Kidney (tissue), 14 donors: ENCODE results near the gene FAM120B. TPM values are rescaled to one million over a fixed set of nuclear protein-coding genes. Genes with fewer than 3 reads are reported as not detected.

Experiments used
- DNase-seq, 5 donors: peaks; one replicate each; pipeline ENCODE4 v3.0.0-alpha.2; 2013 to 2020
- FAIRE-seq: peaks from 2 replicates; lab custom pipeline; 2012; peaks lifted over from hg19 to GRCh38; lab: Jason Lieb, UNC
- H3K27ac ChIP-seq, 2 donors: one replicate each; pipeline ENCODE4 v1.7.0; 2013; ENCODE audit warnings: low read depth in 2 of 2, low read length in 2 of 2, inconsistent platforms in 1 of 2
- H3K27me3 ChIP-seq: one replicate; pipeline ENCODE4 v1.7.1; 2013; ENCODE audit warnings: low read length, inconsistent platforms; ENCODE audit not compliant: control insufficient read depth, insufficient read depth
- H3K36me3 ChIP-seq, 3 donors: one replicate each; pipeline versions ENCODE4 v1.7.0 to v1.7.1; 2013; ENCODE audit warnings: low read length in 3 of 3, control low read depth in 1 of 3, inconsistent platforms in 1 of 3; ENCODE audit not compliant: insufficient read depth in 3 of 3, control insufficient read depth in 2 of 3
- H3K4me1 ChIP-seq, 3 donors: one replicate each; pipeline versions ENCODE4 v1.7.0 to v1.7.1; 2013; ENCODE audit warnings: low read length in 3 of 3, inconsistent platforms in 1 of 3, low read depth in 1 of 3; ENCODE audit not compliant: control insufficient read depth in 2 of 3, insufficient read depth in 2 of 3
- H3K4me3 ChIP-seq, 3 donors: one replicate each; pipeline versions ENCODE4 v1.7.0 to v1.8.1; 2013; ENCODE audit warnings: low read length in 3 of 3, control low read depth in 1 of 3, inconsistent platforms in 1 of 3
- H3K9ac ChIP-seq, 3 donors: one replicate each; pipeline versions ENCODE4 v1.7.0 to v1.7.1; 2013; ENCODE audit warnings: low read length in 3 of 3, control low read depth in 1 of 3, inconsistent platforms in 1 of 3
- H3K9me3 ChIP-seq, 3 donors: one replicate each; pipeline versions ENCODE4 v1.7.0 to v1.7.1; 2013; ENCODE audit warnings: low read length in 3 of 3, control low read depth in 1 of 3, inconsistent platforms in 1 of 3; ENCODE audit not compliant: control insufficient read depth in 2 of 3, insufficient read depth in 1 of 3
- intact Hi-C: fragments of 100-400 bp; cut with DNase I; formaldehyde crosslinking; loops from one replicate; pipeline ENCODE4 v1.11.1; 2022
- polyA plus RNA-seq: library from polyadenylated mRNA; stranded (reverse); fragments of 350-450 nt; fragmentation: Illumina TruSeq; extraction: RNeasy Lipid Tissue Mini Kit (QIAGEN cat#74804); gene quantifications from one replicate; pipeline ENCODE4 v1.2.3, GENCODE V29; 2014; ENCODE audit warnings: low read depth, low replicate concordance; ENCODE audit not compliant: insufficient read depth
- total RNA-seq: library from RNA; stranded (reverse); fragmentation: NEBNext Ultra II Directional; extraction: Animal tissue kit (Norgen Biotek cat#: 25700); gene quantifications from one replicate; pipeline ENCODE4 v1.2.1, GENCODE V29; 2021
- TF ChIP-seq, protein P1 (sequence below): IDR thresholded peaks from 3 replicates; pipeline ENCODE4 v1.5.1; 2012; ENCODE audit warnings: mild to moderate bottlenecking, moderate library complexity, borderline replicate concordance; ENCODE audit not compliant: insufficient read depth; ENCODE audit errors: extremely low read depth
- donor health status: control.
- donor health status: control.
- donor health status: control.
- donor health status: control.
- donor health status: control.
- donor health status: DM: yes; HTN: yes; CAD: no.
- donor health status: Normal renal cell carcinoma (clear cell type).

FAM120B gene
- total and polyA plus RNA-seq, 2 donors from 2014 or later: 16.5 to 34.8 TPM

DNA sequence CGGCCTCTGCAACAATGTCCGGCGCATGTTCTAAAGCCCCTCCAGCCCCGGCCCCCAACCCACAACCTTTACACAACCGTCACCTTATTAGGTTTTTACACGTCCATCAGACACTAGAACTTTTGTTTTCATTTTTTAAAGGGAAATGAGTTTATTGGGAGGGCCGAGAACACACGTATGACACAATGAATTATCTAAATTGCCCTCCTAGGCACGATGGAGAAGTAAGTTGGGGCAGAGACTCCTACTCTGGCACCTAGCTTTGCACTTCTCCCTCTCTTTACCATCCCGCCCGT lies 14.5 kb upstream of the FAM120B start:
- Histone ChIP-seq H3K9me3 (no peaks in the 10 kb centered on the region), H3K4me1 (peaks cover 0 to 37% (median 0%) of the 10 kb centered on the region in 3 donors), H3K27ac (peak overlapping the region; percentile 28 to 52), H3K9ac (no peak overlapping the region), H3K27me3 (peaks cover 27% of the 10 kb centered on the region), H3K36me3 (no peaks in the 10 kb centered on the region), H3K4me3 (peak overlapping the region in 2 of 3 donors; percentile 5 to 35)
- TF ChIP-seq, protein P1, sequence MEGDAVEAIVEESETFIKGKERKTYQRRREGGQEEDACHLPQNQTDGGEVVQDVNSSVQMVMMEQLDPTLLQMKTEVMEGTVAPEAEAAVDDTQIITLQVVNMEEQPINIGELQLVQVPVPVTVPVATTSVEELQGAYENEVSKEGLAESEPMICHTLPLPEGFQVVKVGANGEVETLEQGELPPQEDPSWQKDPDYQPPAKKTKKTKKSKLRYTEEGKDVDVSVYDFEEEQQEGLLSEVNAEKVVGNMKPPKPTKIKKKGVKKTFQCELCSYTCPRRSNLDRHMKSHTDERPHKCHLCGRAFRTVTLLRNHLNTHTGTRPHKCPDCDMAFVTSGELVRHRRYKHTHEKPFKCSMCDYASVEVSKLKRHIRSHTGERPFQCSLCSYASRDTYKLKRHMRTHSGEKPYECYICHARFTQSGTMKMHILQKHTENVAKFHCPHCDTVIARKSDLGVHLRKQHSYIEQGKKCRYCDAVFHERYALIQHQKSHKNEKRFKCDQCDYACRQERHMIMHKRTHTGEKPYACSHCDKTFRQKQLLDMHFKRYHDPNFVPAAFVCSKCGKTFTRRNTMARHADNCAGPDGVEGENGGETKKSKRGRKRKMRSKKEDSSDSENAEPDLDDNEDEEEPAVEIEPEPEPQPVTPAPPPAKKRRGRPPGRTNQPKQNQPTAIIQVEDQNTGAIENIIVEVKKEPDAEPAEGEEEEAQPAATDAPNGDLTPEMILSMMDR: no peak
- intact Hi-C loops: no loop called here
- DNase-seq (no peak), FAIRE-seq (no peak)

GRCh38 chr6:170292407-170293158 lies 14.0 kb upstream of the FAM120B start:
- intact Hi-C loops: no loop called here
- H3K4me1 ChIP-seq: peaks cover 0 to 32% (median 0%) of the 10 kb centered on the region in 3 donors
- H3K36me3 ChIP-seq: no peaks in the 10 kb centered on the region
- FAIRE-seq: no peak
- no peak overlapping the region for H3K9ac ChIP-seq
- peak in 3 of 5 donors; percentile 50 to 58 (median 56) for DNase-seq
- H3K27me3 ChIP-seq: peaks cover 24% of the 10 kb centered on the region
- H3K9me3 ChIP-seq: no peaks in the 10 kb centered on the region
- no peak overlapping the region for H3K4me3 ChIP-seq
- TF ChIP-seq, protein P1: no peak
- H3K27ac ChIP-seq: no peak overlapping the region

- FAIRE-seq (no peak), DNase-seq (peak in 2 of 5 donors; percentile 14 to 32)
- H3K4me1 ChIP-seq: peaks cover 0 to 23% (median 0%) of the 10 kb centered on the region in 3 donors
- no peak overlapping the region for H3K9ac ChIP-seq
- H3K4me3 ChIP-seq: peak overlapping the region in 1 of 3 donors; percentile 17
- H3K27me3 ChIP-seq: peaks cover 22% of the 10 kb centered on the region
- no peak overlapping the region for H3K27ac ChIP-seq
- H3K36me3 ChIP-seq: no peaks in the 10 kb centered on the region
- TF ChIP-seq, protein P1: no peak
- no peaks in the 10 kb centered on the region for H3K9me3 ChIP-seq
- intact Hi-C loops: no loop called here
These were observed 13.0 kb upstream of the FAM120B start for GRCh38 chr6:170293341-170294231.
